ENCODE results near the gene FAM89A.

FAM89A gene

DNA sequence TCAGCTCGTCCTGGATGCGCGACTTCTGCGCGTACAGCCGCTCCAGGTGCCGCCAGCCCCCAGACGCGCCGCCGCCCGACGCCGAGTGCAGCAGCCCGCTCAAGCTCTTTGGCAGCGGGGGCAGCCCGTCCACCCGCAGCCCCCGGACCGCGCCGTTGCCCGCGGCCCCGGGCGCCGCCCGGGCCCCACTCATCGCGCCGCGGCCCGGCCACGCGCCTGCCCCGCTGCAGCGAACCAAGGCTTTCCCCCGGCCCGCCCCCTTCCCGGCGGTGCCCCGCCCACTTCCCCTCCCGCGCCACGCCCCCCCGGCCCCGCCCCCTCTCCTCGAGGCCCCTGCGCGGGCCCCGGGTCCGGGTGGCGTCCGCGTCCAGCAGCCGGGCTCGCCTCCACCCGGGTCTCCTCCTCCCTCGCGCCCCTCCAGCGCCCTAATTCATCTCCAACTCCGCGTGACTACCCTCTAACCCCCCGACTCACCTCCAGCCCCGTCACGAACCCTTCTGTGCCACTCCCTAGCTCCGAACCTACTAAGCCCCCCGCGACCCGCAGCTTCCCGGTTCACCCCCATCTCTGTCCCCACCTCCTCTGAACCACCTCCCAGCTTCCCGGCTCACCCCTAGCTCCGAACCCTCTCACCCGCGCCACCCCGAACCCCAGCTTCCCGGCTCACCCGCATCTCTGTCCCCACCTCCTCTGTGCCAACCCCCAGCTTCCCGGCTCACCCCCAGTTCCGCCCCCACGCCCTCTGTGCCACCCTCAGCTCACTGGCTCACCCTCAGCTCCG lies at the start of gene FAM89A:
FAM89A (minus strand) TSS at position 236 of the 781 bp plus-strand sequence; CDS start at position 193, 43 bp downstream.
- DNase-seq (ENCODE audit: low read depth), result no peak

DNA sequence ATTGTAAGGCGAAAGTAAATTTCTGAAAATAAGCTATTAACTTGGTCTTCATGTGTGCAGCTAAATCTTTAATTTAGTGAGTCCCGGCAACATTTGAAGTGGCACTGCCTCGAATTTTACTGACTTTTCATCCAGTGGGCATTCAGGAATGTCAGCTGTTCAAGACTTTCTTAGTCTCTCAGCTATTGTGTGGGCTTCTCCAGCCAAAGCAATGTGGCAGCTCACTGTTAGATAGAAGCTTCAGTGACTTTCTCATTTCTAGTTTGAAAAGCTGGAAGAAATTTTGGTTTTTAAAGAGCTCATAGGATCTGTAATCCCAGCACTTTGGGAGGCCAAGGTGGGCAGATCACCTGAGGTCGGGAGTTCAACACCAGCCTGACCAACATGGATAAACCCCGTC lies 44.3 kb upstream of the FAM89A start:
- no peak for DNase-seq (ENCODE audit: low read depth)

DNA sequence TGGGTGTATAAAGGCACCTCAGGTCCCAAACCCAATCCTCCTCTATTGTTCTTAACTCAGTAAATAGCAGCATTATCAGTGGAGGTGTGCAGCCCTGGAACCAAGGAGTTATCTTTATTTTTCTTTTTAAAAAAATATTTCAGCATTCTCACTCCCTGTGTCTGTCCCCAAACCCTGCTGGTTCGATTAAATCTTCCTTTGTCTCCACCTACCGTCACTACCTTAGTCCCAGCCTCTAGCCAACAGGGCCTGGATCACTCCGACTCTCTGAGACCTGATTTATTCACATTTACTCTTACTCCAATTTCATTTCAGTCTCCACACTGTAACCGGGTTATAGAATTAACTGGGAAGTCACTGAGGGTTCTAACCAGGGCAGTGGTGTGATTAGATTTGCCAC lies 39.1 kb upstream of the FAM89A start:
- DNase-seq (ENCODE audit: low read depth), result no peak

DNA sequence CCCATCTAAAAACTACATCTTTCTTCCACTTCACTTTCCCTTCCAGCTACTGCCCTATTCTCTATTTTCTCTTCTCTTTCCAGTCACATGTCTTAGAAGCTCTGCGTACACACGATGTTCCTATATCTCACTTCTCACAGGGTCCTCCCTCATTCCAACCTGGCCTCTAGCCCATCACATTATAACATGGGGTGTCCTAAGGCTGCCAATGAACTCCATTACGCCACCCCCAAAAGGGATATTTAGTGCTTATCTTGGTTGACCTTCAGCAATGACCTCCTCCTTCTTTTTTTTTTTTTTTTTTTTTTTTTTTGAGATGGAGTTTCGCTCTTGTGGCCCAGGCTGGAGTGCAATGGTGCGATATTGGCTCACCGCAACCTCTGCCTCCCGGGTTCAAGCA lies 38.2 kb upstream of the FAM89A start:
- no peak for DNase-seq (ENCODE audit: low read depth)

DNA sequence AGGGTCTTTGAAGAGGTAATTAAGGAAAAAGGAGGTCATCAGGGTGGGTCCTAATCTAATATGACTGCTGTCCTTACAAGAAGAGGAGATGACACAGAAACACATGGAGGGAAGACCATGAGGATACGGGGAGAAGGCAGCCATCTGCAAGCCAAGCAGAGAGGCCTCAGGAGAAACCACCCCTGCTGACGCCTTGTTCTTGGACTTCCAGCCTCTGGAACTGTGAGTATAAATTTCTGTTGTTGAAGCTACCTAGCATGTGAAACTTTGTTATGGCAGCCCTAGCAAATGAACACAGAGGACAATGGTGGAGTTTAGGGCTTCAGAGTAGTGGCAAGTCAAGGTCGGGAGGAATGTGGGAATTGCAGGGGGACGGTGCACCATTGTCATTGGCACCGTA lies 36.7 kb upstream of the FAM89A start:
- DNase-seq (ENCODE audit: low read depth), result no peak

DNA sequence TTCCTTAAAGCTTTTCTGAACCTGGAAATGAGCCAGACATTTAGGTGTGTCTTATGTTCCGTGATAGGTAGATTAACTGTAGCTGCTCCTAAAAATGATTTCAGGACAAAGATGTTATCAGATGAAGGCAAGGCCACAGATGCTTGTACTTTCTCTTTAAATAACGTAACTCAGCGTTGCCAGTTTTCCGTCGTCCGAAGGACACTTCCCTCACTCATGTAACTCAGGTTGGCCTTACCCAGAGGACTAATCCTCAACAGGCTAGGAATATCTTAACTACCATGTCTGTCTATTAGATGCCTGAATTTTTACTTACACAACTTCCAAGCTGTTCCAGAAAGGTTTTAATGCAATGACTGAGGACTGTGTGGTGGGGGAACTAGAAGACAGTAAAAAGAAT lies 35.4 kb upstream of the FAM89A start:
- DNase-seq (ENCODE audit: low read depth), result no peak

DNA sequence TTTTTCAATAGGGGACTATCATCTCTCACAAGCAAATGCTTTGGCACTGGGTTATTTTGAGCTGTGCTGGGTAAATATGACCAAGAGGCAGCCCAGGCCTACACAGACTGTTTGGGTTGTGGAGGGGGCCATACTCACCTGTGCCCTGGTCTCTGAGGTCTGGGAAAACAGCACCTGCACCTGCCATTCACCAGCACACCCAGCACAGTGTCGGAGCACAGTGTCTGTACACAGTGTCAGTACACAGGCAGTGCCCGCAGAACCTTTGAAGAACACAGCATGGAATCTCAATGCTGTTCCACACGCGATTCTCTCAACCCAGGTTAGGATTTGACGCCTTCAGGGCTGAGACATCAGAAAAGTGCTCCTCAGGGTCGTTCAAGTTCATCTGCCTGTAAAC lies 35.0 kb upstream of the FAM89A start:
- no peak for DNase-seq (ENCODE audit: low read depth)

DNA sequence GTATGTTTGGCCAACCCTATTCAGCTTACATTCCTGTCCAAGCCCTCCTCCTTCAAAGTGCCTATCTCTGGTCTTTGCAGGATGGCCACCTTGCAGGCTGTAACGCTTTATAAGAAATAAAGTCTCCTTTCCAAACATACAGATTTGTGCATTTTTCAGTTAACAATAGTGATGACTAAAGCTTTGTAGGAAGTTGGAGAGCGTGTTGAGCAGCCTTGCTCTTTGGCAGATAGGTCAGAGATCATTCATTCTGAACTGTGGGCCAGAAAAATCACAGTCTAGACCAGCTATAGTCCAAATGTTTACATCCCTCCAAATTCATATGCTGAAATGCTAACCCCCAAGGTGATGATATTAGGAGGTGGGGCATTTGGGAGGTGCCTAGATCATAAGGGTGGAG lies 34.0 kb upstream of the FAM89A start:
- DNase-seq (ENCODE audit: low read depth), result no peak

DNA sequence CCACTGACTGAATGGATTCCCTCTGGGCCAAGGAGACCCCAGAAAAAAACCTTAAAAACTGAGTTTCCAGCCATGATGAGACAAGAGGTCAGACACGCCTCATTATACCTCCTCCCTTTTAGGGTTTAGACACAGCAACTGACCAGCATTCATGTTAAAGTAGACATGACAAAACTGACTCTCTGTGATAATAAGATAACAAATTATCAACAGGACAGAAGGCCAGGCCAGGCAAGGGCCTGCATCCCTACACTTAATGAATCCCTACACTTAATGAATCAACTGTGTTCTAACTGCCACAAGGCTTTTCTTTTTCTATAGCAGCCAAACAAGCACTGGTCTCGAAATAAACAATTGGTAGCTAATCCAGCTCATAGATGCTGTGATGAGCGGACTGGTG lies 33.3 kb upstream of the FAM89A start:
- DNase-seq (ENCODE audit: low read depth), result no peak

DNA sequence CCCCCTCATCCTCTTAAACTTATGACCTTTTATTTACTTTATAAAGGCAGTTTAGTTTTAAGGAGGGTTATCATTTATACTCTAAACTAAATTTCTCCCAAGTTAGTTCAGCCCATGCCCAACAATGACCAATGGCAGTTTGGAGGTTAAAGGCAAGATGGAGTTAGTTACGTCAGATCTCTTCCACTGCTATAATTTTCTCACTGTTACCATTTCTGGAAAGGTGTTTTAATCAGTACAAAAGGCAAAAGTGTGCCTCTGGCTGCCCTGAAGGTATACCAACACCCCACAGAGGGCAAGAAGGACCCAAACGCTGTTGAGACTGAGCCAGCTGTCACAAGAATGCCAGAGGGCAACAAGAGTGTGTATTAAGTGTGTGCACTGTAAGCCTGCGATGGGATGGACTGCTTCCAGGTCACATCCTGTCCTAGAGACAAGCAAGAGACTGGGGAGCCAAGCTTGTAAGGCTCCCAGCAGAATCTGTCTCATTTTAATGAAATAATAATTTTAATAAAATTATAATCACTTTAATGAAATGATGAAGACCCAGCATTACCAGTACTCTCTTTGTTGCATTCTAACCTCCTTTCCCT lies 32.5 kb upstream of the FAM89A start:
- DNase-seq (ENCODE audit: low read depth), result no peak

DNA sequence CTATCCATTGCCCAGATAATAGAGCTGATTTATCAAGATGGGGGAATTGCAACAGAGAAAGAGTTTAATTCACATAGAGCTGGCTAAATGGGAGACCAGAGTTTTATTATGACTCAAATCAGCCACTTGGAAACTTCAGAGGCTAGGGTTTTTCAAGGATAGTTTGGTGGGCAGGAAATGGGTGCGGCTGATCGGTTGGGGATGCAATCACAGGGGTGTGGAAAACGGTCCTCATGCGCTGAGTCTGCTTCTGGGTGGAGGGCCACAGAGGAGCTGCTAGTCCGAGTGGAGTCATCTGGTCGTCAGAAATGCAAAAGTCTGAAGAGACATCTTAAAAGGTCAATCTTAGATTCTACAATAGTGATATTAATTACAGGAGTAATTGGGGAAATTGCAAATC lies 32.0 kb upstream of the FAM89A start:
- no peak for DNase-seq (ENCODE audit: low read depth)

DNA sequence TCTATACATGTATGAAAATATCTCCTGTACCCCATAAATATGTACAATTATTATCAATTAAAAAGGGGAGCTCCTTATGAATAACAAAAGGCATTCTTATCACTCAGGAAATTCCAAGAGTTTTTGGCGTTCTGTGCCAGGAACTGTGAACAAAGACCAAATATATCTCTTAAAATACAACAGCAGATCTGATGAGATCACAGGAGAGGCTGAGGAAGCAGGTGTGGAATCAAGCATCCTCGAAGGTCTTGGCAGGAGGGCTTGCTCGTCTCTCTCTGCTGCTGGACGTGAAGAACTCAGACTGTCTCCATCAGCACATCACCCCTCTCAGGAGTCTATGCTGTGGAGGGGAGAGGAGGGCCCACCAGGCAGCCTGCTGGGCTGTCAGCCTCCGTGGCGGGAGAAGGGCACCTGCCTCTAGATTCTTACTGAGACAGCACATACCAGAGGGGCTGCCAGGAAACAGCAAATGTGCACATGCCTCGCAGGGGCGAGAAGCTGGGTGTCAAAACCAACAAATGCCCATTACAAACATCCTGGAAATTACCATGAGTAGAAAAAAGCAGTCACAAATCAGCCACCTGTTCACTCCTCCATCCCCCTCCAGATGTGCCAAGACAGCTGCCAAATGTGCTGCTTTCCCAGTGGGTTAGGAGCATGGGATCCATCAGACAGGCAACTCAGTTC lies 30.8 kb upstream of the FAM89A start:
- DNase-seq (ENCODE audit: low read depth), result no peak

DNA sequence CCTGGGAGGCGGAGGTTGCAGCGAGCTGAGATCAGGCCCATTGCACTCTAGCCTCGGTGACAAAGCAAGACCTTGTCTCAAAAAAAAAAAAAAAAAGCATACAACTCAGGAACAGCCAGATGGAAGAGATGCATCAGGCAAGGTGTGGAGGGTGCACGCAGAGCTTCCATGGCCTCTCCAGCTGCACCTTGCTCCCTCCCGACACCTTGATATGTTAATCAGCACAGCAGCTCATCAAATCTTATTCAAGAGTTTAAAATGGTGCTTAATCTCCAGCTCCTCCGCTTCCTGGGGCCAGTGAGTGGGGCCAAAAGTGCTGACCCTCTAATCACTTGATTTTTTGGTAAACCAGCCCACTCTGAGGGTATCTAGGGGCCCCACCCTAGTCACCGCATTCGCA lies 29.3 kb upstream of the FAM89A start:
- DNase-seq (ENCODE audit: low read depth), result no peak

DNA sequence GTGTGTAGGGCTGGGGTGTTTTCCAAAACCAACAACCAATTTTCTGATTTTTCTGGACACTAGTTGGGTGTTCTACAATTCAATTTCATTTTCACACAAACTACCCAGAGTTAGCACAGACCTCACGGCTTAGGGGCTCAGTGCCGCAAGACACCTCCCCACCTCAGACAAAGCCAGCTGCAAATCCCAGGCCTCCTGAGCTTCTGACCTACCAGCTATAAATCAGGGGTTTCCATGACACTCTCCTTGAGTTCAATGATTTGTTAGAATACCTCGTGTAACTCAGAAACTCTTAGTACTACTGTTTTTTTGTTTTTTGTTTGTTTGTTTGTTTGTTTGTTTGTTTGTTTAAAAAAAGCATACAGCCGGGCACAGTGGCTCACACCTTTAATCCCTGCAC lies 28.7 kb upstream of the FAM89A start:
- no peak for DNase-seq (ENCODE audit: low read depth)

DNA sequence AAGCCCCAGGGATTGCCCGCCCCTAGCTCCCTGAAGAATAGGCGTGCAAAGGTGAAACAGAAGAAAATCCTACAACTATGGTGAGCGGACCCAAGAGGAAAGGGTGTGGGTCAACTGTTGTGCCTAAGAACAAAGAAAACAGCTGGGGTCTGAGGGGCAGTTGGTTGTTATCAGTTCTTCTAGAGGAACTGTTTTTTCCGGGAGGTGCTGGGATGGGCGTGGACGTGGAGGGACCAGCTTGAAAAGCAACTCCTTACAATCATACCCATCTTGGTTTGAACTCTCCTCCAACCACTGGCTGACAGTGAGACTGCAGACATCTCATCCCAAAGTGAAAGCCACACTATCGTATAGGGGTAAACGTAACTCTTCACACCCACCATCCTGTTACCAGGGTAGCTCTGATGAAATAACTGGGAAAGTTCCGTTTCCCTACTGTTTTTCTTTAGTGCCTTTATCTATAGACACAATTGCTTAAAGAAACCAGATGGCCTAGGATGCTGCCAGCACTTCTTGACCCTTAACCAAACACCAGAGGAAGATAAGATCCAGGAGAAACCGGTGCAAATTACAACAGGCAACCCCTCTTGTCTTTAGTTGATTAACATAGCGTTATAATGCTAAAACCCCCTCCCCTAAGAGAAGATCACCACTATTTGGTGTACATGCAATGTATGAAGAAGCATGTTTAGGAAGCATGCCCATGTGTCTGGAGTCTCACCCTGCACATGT lies 25.6 kb upstream of the FAM89A start:
- DNase-seq (ENCODE audit: low read depth), result no peak

DNA sequence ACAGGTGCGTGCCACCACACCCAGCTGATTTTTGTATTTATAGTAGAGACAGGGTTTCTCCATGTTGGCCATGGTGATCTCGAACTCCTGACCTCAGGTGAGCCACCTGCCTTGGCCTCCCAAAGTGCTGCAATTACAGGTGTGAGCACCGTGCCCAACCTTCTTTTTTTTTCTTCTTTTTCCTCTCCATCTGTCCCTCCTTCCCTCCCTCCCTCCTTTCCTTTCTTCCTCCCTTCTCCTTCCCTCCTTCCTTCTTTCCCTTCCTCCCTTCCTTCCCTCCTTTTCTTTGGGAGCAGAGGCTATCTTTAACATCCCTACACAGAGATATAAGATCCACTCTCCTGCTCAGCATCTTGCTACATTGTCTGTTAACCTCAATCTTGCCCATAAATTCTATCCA lies 24.4 kb upstream of the FAM89A start:
- no peak for DNase-seq (ENCODE audit: low read depth)

DNA sequence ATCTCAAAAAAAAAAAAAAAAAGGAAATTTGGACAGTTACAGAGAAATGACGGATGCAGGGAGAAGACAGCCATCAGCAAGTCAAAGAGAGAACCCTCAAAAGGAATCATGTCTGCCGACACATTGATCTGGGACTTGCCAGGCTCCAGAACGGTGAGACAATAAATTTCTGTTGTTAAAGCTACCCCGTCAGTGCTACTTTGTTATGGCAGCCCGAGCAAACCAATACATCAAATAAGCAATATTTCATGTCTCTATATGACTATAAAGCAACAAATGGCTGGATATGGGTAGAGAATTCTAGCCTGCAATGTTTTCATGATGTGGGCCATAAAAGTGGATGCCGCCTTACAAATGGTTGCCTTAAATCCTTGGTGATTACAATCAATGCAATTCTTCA lies 23.3 kb upstream of the FAM89A start:
- no peak for DNase-seq (ENCODE audit: low read depth)

DNA sequence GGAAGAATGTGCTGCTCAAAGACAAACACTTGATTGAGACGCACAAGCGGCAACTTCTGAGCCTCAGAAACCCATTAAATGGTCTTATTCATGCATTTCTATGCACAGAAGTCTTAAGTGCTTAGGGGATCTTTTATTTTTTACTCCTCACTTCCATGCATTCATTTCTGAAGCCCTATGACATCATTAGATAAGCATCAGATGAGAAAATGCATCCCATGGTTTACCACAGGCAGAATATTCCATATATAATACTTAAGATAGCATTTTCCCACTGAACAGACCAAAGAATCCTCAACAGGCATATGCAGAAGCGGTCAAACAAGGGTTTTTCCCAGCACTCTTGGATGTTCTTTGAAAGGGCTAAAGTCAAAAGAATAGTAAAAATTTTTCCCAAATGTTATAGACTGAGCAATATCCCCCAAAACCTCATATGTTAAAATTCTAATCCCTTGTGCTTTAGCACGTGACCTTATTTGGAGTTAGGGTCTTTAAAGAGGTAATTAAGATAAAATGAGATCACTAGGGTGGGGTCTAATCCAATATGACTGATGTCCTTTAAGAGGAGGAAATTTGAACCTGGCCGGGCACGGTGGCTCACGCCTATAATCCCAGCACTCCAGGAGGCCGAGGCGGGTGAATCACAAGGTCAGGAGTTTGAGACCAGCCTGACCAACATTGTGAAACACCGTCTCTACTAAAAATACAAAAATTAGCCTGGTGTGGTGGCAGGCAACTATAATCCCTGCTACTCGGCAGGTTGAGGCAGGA lies 22.6 kb upstream of the FAM89A start:
- DNase-seq (ENCODE audit: low read depth), result no peak

DNA sequence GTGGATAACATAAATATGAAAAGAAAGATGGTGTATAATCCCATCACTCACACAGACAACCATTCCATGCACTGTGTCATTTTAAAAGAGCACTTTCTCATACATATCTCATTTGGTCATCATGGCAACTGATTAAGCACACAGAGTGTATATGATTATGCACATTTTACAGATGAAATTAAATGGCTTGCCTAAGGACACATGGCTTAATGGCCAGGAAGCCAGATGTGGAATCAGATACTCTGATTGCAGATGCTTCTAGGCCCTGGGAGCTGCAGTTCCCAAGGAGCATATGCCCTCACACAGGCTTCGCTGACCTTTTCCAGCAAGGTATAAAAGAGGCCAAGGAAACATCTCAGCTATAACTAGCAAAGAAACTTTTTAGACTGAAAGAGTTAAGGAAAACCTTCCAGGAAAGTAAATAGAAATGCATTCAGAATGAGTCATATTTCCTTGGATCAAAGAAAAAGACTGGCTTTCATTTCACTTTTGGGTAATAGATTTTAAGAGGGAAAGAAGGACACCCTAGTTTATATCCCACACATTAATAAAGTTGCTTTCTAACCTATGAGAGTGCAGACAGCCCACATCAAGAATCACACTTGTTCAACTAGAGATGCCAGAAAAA lies 19.6 kb upstream of the FAM89A start:
- DNase-seq (ENCODE audit: low read depth), result no peak

DNA sequence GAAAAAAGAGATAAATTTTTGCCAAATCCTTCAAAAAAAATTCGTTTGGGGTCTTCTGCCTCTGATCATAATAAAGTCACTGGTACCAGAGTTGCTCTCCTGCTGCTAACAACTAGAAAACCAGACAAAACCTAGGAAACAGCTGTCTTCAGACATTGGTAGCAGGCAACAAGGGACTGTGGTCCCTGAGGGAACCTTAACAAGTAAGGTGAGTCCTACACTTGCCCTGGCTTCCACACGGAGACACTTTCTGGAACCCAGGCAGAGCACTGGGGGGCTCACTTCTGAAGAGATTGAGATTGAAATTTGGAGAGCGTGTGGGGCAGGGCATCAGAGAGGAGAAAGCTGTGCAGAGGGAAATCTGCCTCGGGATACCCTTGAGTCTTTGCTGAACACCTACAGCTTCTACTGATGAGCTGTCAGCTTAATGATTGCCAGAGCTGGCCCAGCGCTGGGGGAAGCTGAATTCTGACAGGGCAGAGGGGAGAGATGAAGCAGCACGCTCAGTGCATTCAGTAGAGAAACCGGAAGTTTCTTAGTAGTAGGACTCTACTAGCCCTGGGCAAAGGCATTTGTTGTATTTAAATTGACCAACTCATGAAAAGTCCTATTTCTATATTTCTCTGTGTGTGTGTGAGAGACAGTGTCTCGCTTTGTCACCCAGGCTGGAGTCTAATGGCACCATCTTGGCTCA lies 18.5 kb upstream of the FAM89A start:
- DNase-seq (ENCODE audit: low read depth), result no peak

DNA sequence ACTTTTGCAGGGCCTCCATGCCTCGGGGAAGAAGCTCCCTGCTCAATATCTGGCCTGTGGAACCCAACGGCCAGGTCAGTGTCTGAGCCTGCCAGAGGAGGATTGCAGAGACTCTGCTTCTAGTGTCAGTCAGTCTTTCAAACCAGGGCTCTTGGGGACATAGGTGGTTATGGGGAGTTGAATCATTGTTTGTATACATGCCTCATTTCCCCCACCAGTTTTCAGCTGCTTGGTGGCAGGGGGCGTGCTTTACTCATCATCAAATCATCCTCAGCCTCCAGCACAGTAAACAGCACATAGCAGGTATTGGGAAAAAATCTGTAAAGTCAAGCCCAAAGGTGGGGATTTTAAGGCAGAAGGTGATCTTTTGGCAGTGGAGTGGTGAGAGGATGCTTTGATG lies 17.4 kb upstream of the FAM89A start:
- no peak for DNase-seq (ENCODE audit: low read depth)
